Neuronal stem cell (in vitro differentiated cells): ENCODE measurements around the gene PTPN21.

Source experiments
- DNase-seq: peaks from one replicate; pipeline ENCODE4 v3.0.0-alpha.2; 2013; ENCODE audit warnings: low spot score
- H2AFZ ChIP-seq: one replicate; pipeline ENCODE4 v1.6.1; 2013; ENCODE audit warnings: mild to moderate bottlenecking, low read length, inconsistent platforms
- H2AK5ac ChIP-seq: 2 replicates; pipeline ENCODE4 v1.6.1; 2013; ENCODE audit warnings: low read depth, mild to moderate bottlenecking, inconsistent platforms, low read length, moderate library complexity, mixed read lengths
- H2BK120ac ChIP-seq: 2 replicates; pipeline ENCODE4 v1.6.1; 2013; ENCODE audit warnings: low read depth, mild to moderate bottlenecking, inconsistent platforms, low read length, moderate library complexity, mixed read lengths
- H2BK12ac ChIP-seq: one replicate; pipeline ENCODE4 v1.6.1; 2013; ENCODE audit warnings: low read length, inconsistent platforms
- H2BK15ac ChIP-seq: 2 replicates; pipeline ENCODE4 v1.6.1; 2013; ENCODE audit warnings: mild to moderate bottlenecking, low read length, inconsistent platforms, mixed read lengths
- H2BK5ac ChIP-seq: one replicate; pipeline ENCODE4 v1.6.1; 2013; ENCODE audit warnings: inconsistent platforms, mild to moderate bottlenecking, low read length, moderate library complexity
- H3K14ac ChIP-seq: one replicate; pipeline ENCODE4 v1.6.1; 2013; ENCODE audit warnings: low read length, inconsistent platforms
- H3K18ac ChIP-seq: 2 replicates; pipeline ENCODE4 v1.6.1; 2013; ENCODE audit warnings: low read length, inconsistent platforms
- H3K23ac ChIP-seq: 2 replicates; pipeline ENCODE4 v1.6.1; 2013; ENCODE audit warnings: low read depth, mild to moderate bottlenecking, mixed read lengths, low read length, inconsistent platforms; ENCODE audit not compliant: poor library complexity
- H3K27ac ChIP-seq: replicated peaks from 3 replicates; pipeline ENCODE4 v1.5.1; 2013; ENCODE audit warnings: low read length, inconsistent platforms
- H3K27me3 ChIP-seq, 3 experiments: 2 replicates each; pipeline ENCODE4 v1.6.1; 2013; ENCODE audit warnings: low read length in 3 of 3, mild to moderate bottlenecking in 2 of 3, inconsistent platforms in 1 of 3, low read depth in 1 of 3, mixed read lengths in 1 of 3, moderate library complexity in 1 of 3; ENCODE audit not compliant: control insufficient read depth in 3 of 3, insufficient read depth in 3 of 3
- H3K36me3 ChIP-seq, 2 donors: replicated peaks in 1 of 2; 2 replicates each; pipeline ENCODE4 v1.6.1; 2013; ENCODE audit warnings: low read length in 2 of 2; ENCODE audit not compliant: control insufficient read depth in 2 of 2, insufficient read depth in 2 of 2
- H3K4ac ChIP-seq: 2 replicates; pipeline ENCODE4 v1.6.1; 2013; ENCODE audit warnings: inconsistent platforms, mild to moderate bottlenecking, low read length, moderate library complexity
- H3K4me1 ChIP-seq, 2 donors: 1 replicate in 1 of 2; 2 replicates in 1 of 2; pipeline ENCODE4 v1.6.1; 2013; ENCODE audit warnings: low read length in 2 of 2, low read depth in 1 of 2; ENCODE audit not compliant: control insufficient read depth in 2 of 2, insufficient read depth in 1 of 2
- H3K4me2 ChIP-seq: one replicate; pipeline ENCODE4 v1.6.1; 2013; ENCODE audit warnings: mild to moderate bottlenecking, low read length, inconsistent platforms; ENCODE audit not compliant: insufficient read depth, poor library complexity, severe bottlenecking
- H3K4me3 ChIP-seq, 2 donors: 2 replicates each; pipeline ENCODE4 v1.5.1; 2013; ENCODE audit warnings: low read length in 2 of 2, mild to moderate bottlenecking in 2 of 2, inconsistent platforms in 1 of 2, moderate library complexity in 1 of 2
- H3K79me1 ChIP-seq: one replicate; pipeline ENCODE4 v1.6.1; 2013; ENCODE audit warnings: low read depth, mild to moderate bottlenecking, inconsistent platforms, low read length, moderate library complexity
- H3K9ac ChIP-seq: one replicate; pipeline ENCODE4 v1.6.1; 2013; ENCODE audit warnings: mild to moderate bottlenecking, low read depth, low read length, inconsistent platforms; ENCODE audit not compliant: poor library complexity
- H3K9me3 ChIP-seq, 2 donors: replicated peaks in 1 of 2; 2 replicates each; pipeline versions ENCODE3 to v1.6.1; 2013; ENCODE audit warnings: low read length in 2 of 2, mild to moderate bottlenecking in 2 of 2, inconsistent platforms in 1 of 2, low read depth in 1 of 2, mixed read lengths in 1 of 2, moderate library complexity in 1 of 2; ENCODE audit not compliant: control insufficient read depth in 2 of 2, insufficient read depth in 1 of 2
- H4K8ac ChIP-seq: one replicate; pipeline ENCODE4 v1.6.1; 2013; ENCODE audit warnings: low read depth, mild to moderate bottlenecking, inconsistent platforms, low read length, moderate library complexity
- H4K91ac ChIP-seq: one replicate; pipeline ENCODE4 v1.6.1; 2013; ENCODE audit warnings: low read length, low read depth, mild to moderate bottlenecking, inconsistent platforms; ENCODE audit not compliant: poor library complexity
- WGBS, 2 donors: extraction: QIAGEN DNeasy Blood & Tissue Kit; methylation state at CpG; one replicate each; pipeline ENCODE4 v1.1.7; 2013; ENCODE audit warnings: missing lambda C conversion rate in 2 of 2, mixed read lengths in 1 of 2; ENCODE audit not compliant: insufficient read length in 2 of 2, insufficient replicate concordance in 1 of 2; ENCODE audit errors: extremely low coverage in 2 of 2; 5-methylcytosine and 5-hydroxymethylcytosine counted together

PTPN21 gene

DNA sequence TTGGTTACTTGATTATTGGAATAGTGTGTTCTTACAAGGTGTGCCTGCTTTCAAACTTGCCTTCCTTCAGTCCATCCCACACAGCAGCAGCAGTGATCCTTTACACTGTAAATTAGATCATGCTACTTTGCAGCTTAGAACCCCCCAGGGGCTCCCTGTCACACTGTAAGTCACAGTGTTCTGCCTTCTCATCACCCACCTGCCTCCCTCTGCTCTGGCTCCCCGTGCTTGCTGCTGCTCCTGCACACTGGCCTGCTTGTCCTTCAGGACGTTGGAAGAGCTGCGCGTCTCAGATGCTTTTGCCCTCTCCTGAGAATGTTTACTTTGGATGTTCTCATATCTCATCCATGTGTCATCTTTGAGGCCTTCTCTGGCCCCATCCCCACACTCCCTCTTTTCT is 35.4 kb upstream of the PTPN21 start:
- no CpG with 5 or more reads among the region's 4 CpGs for WGBS, 2 donors
- no peaks in the 10 kb centered on the region for H3K4me1 ChIP-seq
- H2AFZ ChIP-seq, result no peak overlapping the region
- H4K8ac ChIP-seq, result no peak overlapping the region
- H2BK120ac ChIP-seq, result no peak overlapping the region
- no peaks in the 10 kb centered on the region for H3K27me3 ChIP-seq
- H2AK5ac ChIP-seq, result no peak overlapping the region
- DNase-seq, result no peak
- H3K79me1 ChIP-seq, result no peaks in the 10 kb centered on the region
- H3K18ac ChIP-seq, result no peak overlapping the region
- H2BK5ac ChIP-seq, result no peak overlapping the region
- H3K9me3 ChIP-seq, result peaks cover 0 to 8% of the 10 kb centered on the region in 2 donors
- H3K9ac ChIP-seq, result no peak overlapping the region
- no peak overlapping the region for H2BK15ac ChIP-seq
- H3K36me3 ChIP-seq, result peaks cover 10 to 98% of the 10 kb centered on the region in 2 donors
- no peak overlapping the region for H3K14ac ChIP-seq
- H3K4me3 ChIP-seq, result no peak overlapping the region
- no peak overlapping the region for H3K4me2 ChIP-seq
- H3K23ac ChIP-seq, result no peak overlapping the region
- H3K4ac ChIP-seq, result no peak overlapping the region
- no peak overlapping the region for H2BK12ac ChIP-seq
- H3K27ac ChIP-seq, result no peak overlapping the region
- H4K91ac ChIP-seq, result no peak overlapping the region

- Histone ChIP-seq H3K36me3 (peaks cover 12 to 98% of the 10 kb centered on the region in 2 donors), H3K9ac (no peak overlapping the region), H4K91ac (no peak overlapping the region), H3K4me2 (no peak overlapping the region), H2AFZ (no peak overlapping the region), H3K18ac (no peak overlapping the region), H3K27me3 (no peaks in the 10 kb centered on the region), H3K14ac (no peak overlapping the region), H4K8ac (no peak overlapping the region), H3K4me3 (no peak overlapping the region), H2AK5ac (no peak overlapping the region), H2BK15ac (no peak overlapping the region), H2BK120ac (no peak overlapping the region), H2BK5ac (no peak overlapping the region), H3K79me1 (no peaks in the 10 kb centered on the region), H3K4ac (no peak overlapping the region), H3K23ac (no peak overlapping the region), H2BK12ac (no peak overlapping the region), H3K4me1 (no peaks in the 10 kb centered on the region), H3K9me3 (peaks cover 0 to 12% of the 10 kb centered on the region in 2 donors), H3K27ac (no peak overlapping the region)
- no peak for DNase-seq
- WGBS, 2 donors, result no CpG with 5 or more reads among the region's 5 CpGs
Measured at GRCh38 chr14:88588081-88588480, 33.3 kb upstream of the PTPN21 start.

DNA sequence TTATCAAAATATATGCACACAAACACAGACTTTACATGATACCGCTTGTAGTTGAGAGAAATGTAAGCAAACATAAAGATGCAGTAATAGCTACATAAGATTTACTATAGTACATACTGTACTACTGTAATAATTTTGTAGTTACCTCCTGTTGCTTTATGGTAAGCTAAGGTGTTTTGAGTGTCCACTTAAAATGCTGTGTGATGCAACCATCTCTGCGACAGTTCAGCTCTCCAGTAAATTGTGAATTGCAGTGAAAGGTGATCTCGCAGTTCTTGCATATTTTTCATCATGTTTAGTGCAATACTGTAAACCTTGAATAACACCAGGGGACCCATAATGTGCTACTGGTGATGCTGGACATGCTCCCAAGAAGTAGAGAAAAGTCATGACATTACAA is 29.6 kb upstream of the PTPN21 start:
- Histone ChIP-seq H3K36me3 (peaks cover 12 to 100% of the 10 kb centered on the region in 2 donors), H3K23ac (no peak overlapping the region), H2BK5ac (no peak overlapping the region), H3K18ac (no peak overlapping the region), H3K14ac (no peak overlapping the region), H4K8ac (no peak overlapping the region), H2AFZ (no peak overlapping the region), H2BK120ac (no peak overlapping the region), H4K91ac (no peak overlapping the region), H3K9ac (no peak overlapping the region), H2BK15ac (no peak overlapping the region), H3K9me3 (peaks cover 0 to 12% of the 10 kb centered on the region in 2 donors), H2AK5ac (no peak overlapping the region), H2BK12ac (no peak overlapping the region), H3K4me2 (no peak overlapping the region), H3K27ac (no peak overlapping the region), H3K27me3 (no peaks in the 10 kb centered on the region), H3K4ac (no peak overlapping the region), H3K4me1 (no peaks in the 10 kb centered on the region), H3K4me3 (no peak overlapping the region), H3K79me1 (no peaks in the 10 kb centered on the region)
- WGBS, 2 donors, result no CpG with 5 or more reads among the region's 3 CpGs
- DNase-seq, result no peak

DNA sequence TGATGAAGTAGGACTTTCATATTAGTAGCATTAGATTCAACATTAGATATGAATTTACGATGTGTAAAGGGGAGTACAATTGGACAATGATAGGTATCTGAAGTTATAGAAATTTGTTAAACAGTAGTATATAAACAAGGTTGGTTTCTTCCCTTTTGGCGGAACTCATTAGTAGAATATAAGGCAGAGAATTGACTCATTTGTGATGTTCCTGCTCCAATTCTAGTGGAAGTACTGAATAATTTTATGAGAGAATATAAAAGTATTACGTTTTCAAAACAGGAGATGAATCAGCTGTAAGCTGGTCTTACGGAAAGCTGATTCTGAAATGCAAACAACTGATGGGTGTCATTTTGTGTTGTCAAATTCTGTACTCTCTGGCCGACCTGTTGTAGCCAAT is 21.4 kb upstream of the PTPN21 start:
- no peak overlapping the region for H3K9ac ChIP-seq
- no peak overlapping the region for H3K4me2 ChIP-seq
- peaks cover 32 to 100% of the 10 kb centered on the region in 2 donors for H3K36me3 ChIP-seq
- no peak overlapping the region for H2AK5ac ChIP-seq
- no peak for DNase-seq
- H3K4me1 ChIP-seq, result no peaks in the 10 kb centered on the region
- no peak overlapping the region for H3K18ac ChIP-seq
- no peaks in the 10 kb centered on the region for H3K9me3 ChIP-seq
- H3K4ac ChIP-seq, result no peak overlapping the region
- H3K79me1 ChIP-seq, result peaks cover 2% of the 10 kb centered on the region
- H2BK120ac ChIP-seq, result no peak overlapping the region
- H3K14ac ChIP-seq, result no peak overlapping the region
- no peak overlapping the region for H2BK5ac ChIP-seq
- no peak overlapping the region for H4K91ac ChIP-seq
- no peak overlapping the region for H3K23ac ChIP-seq
- no peak overlapping the region for H3K4me3 ChIP-seq
- no peak overlapping the region for H2BK12ac ChIP-seq
- H3K27me3 ChIP-seq, result no peaks in the 10 kb centered on the region
- 100% methylated on average over 1 of the region's 5 CpGs for WGBS, 2 donors
- H2BK15ac ChIP-seq, result no peak overlapping the region
- H2AFZ ChIP-seq, result no peak overlapping the region
- H4K8ac ChIP-seq, result no peak overlapping the region
- H3K27ac ChIP-seq, result no peak overlapping the region
